IMR-90 (cell line): ENCODE results near the gene FBXW8. TPM values are rescaled to one million over a fixed set of nuclear protein-coding genes. Genes with fewer than 3 reads are reported as not detected.

Source experiments
- ATAC-seq: fragments of 200-7000 bp; cut with Tn5 transposase; 2 replicates; pipeline ENCODE4 v1.9.1; 2020; ENCODE audit warnings: low read depth, mild to moderate bottlenecking, moderate library complexity
- BruUV-seq: library from RNA; stranded (reverse); fragments of 400-500 nt; replicated peaks from 2 replicates; lab custom pipeline; 2021; lab: Mats Ljungman, UMichigan
- CTCF ChIA-PET: fragments of 300-600 bp; formaldehyde crosslinking; extraction: SDS; loops from one replicate; lab custom pipeline; 2021; ENCODE audit warnings: antibody characterized with exemption; lab: Yijun Ruan, JAX
- POLR2A ChIA-PET: fragments of 300-600 bp; sonication (Branson Sonifier 250); formaldehyde crosslinking; loops from one replicate; lab custom pipeline; 2022; ENCODE audit warnings: antibody characterized with exemption; ENCODE audit not compliant: unreplicated experiment; lab: Charles Lee
- DNase-seq: peaks from one replicate; pipeline ENCODE4 v3.0.0; 2013
- H2AFZ ChIP-seq: replicated peaks from 2 replicates; pipeline ENCODE3; 2013; ENCODE audit warnings: low read length, mild to moderate bottlenecking; ENCODE audit not compliant: poor library complexity
- H2AK5ac ChIP-seq: 2 replicates; pipeline ENCODE4 v1.6.1; 2013; ENCODE audit warnings: low read depth, low read length, inconsistent platforms
- H2AK9ac ChIP-seq: replicated peaks from 2 replicates; pipeline ENCODE3; 2013; ENCODE audit warnings: mild to moderate bottlenecking, low read depth, low read length, moderate library complexity; ENCODE audit not compliant: poor library complexity
- H2BK120ac ChIP-seq: 2 replicates; pipeline ENCODE4 v1.6.1; 2013; ENCODE audit warnings: low read depth, low read length, inconsistent platforms
- H2BK15ac ChIP-seq: 3 replicates; pipeline ENCODE4 v1.6.1; 2013; ENCODE audit warnings: low read depth, low read length, inconsistent platforms
- H2BK20ac ChIP-seq: 2 replicates; pipeline ENCODE4 v1.6.1; 2013; ENCODE audit warnings: low read depth, mild to moderate bottlenecking, inconsistent platforms, low read length, moderate library complexity
- H2BK5ac ChIP-seq: 2 replicates; pipeline ENCODE4 v1.6.1; 2013; ENCODE audit warnings: mild to moderate bottlenecking, low read depth, low read length, inconsistent platforms; ENCODE audit not compliant: poor library complexity, severe bottlenecking
- H3K14ac ChIP-seq: replicated peaks from 2 replicates; pipeline ENCODE4 v1.6.1; 2013; ENCODE audit warnings: low read depth, low read length, inconsistent platforms
- H3K18ac ChIP-seq: 2 replicates; pipeline ENCODE4 v1.6.1; 2013; ENCODE audit warnings: low read depth, low read length, control low read depth
- H3K23ac ChIP-seq: 2 replicates; pipeline ENCODE4 v1.6.1; 2013; ENCODE audit warnings: low read depth, low read length, inconsistent platforms
- H3K27ac ChIP-seq: 2 replicates; pipeline ENCODE4 v1.5.1; 2013; ENCODE audit warnings: mild to moderate bottlenecking, control low read depth, low read length; ENCODE audit not compliant: insufficient read depth
- H3K27me3 ChIP-seq: 2 replicates; pipeline ENCODE4 v1.6.1; 2013; ENCODE audit warnings: low read length; ENCODE audit not compliant: control insufficient read depth, insufficient read depth
- H3K36me3 ChIP-seq: 2 replicates; pipeline ENCODE4 v1.6.1; 2013; ENCODE audit warnings: low read length, mixed read lengths; ENCODE audit not compliant: control insufficient read depth, insufficient read depth
- H3K4ac ChIP-seq: 2 replicates; pipeline ENCODE4 v1.6.1; 2013; ENCODE audit warnings: low read depth, low read length, inconsistent platforms
- H3K4me1 ChIP-seq: 2 replicates; pipeline ENCODE4 v1.6.1; 2013; ENCODE audit warnings: low read length, mixed read lengths; ENCODE audit not compliant: control insufficient read depth, insufficient read depth
- H3K4me2 ChIP-seq: 2 replicates; pipeline ENCODE4 v1.6.1; 2013; ENCODE audit warnings: low read depth, mild to moderate bottlenecking, control low read depth, low read length, moderate library complexity
- H3K4me3 ChIP-seq: 2 replicates; pipeline ENCODE4 v1.5.1; 2013; ENCODE audit warnings: low read depth, mild to moderate bottlenecking, control low read depth, low read length, moderate library complexity; ENCODE audit not compliant: insufficient read depth
- H3K56ac ChIP-seq: 2 replicates; pipeline ENCODE4 v1.6.1; 2013; ENCODE audit warnings: low read length, inconsistent platforms; ENCODE audit not compliant: insufficient read depth; ENCODE audit errors: extremely low read depth
- H3K79me1 ChIP-seq, 2 experiments: 2 replicates each; pipeline ENCODE4 v1.6.1; 2013; ENCODE audit warnings: low read length in 2 of 2, inconsistent platforms in 1 of 2, low read depth in 1 of 2
- H3K9ac ChIP-seq: 2 replicates; pipeline ENCODE4 v1.6.1; 2013; ENCODE audit warnings: low read depth, low read length, control low read depth
- H3K9me1 ChIP-seq: 2 replicates; pipeline ENCODE4 v1.6.1; 2013; ENCODE audit warnings: low read length, inconsistent platforms; ENCODE audit not compliant: insufficient read depth
- H3K9me3 ChIP-seq: 2 replicates; pipeline ENCODE4 v1.6.1; 2013; ENCODE audit warnings: low read length; ENCODE audit not compliant: control insufficient read depth, insufficient read depth
- H4K20me1 ChIP-seq: 2 replicates; pipeline ENCODE4 v1.6.1; 2013; ENCODE audit warnings: low read length, inconsistent platforms; ENCODE audit not compliant: insufficient read depth
- H4K5ac ChIP-seq: 2 replicates; pipeline ENCODE4 v1.6.1; 2013; ENCODE audit warnings: mild to moderate bottlenecking, low read depth, low read length, control low read depth
- H4K8ac ChIP-seq, 2 experiments: 2 replicates each; pipeline ENCODE4 v1.6.1; 2013; ENCODE audit warnings: low read depth in 2 of 2, low read length in 2 of 2, control low read depth in 1 of 2, inconsistent platforms in 1 of 2
- H4K91ac ChIP-seq: 2 replicates; pipeline ENCODE4 v1.6.1; 2013; ENCODE audit warnings: low read depth, low read length, inconsistent platforms; ENCODE audit not compliant: insufficient read depth
- BHLHE40 ChIP-seq: fragments of 150-350 bp; IDR thresholded peaks from 2 replicates; pipeline ENCODE4 v1.6.1; 2016; ENCODE audit warnings: mild to moderate bottlenecking, low read depth, low read length
- CEBPB ChIP-seq: IDR thresholded peaks from 2 replicates; pipeline ENCODE4 v1.6.1; 2012; ENCODE audit warnings: low read depth, low read length, improper control_type of control experiment
- CHD1 ChIP-seq: IDR thresholded peaks from 2 replicates; pipeline ENCODE4 v1.6.1; 2012; ENCODE audit warnings: low read depth, low read length, improper control_type of control experiment
- CTCF ChIP-seq: conservative IDR thresholded peaks from 2 replicates; pipeline ENCODE4 v1.5.1; 2012; ENCODE audit warnings: mild to moderate bottlenecking, low read depth, low read length, improper control_type of control experiment
- ELK1 ChIP-seq: fragments of 150-350 bp; IDR thresholded peaks from 2 replicates; pipeline ENCODE4 v1.6.1; 2016; ENCODE audit warnings: low read depth, mild to moderate bottlenecking, low read length, moderate library complexity, borderline replicate concordance
- FOS ChIP-seq: fragments of 150-350 bp; IDR thresholded peaks from 2 replicates; pipeline ENCODE4 v1.6.1; 2016; ENCODE audit warnings: low read depth, low read length
- MAFK ChIP-seq: IDR thresholded peaks from 2 replicates; pipeline ENCODE4 v1.6.1; 2012; ENCODE audit warnings: low read depth, low read length, improper control_type of control experiment
- MAZ ChIP-seq: IDR thresholded peaks from 2 replicates; pipeline ENCODE4 v1.6.1; 2012; ENCODE audit warnings: low read depth, mild to moderate bottlenecking, low read length, improper control_type of control experiment, moderate library complexity, borderline replicate concordance
- MXI1 ChIP-seq: IDR thresholded peaks from 2 replicates; pipeline ENCODE4 v1.6.1; 2012; ENCODE audit warnings: low read depth, mild to moderate bottlenecking, low read length, moderate library complexity, borderline replicate concordance
- NFE2L2 ChIP-seq: fragments of 150-350 bp; IDR thresholded peaks from 2 replicates; pipeline ENCODE4 v1.6.1; 2016; ENCODE audit warnings: low read depth, mild to moderate bottlenecking, low read length
- POLR2A ChIP-seq: IDR thresholded peaks from 2 replicates; pipeline ENCODE4 v1.6.1; 2012; ENCODE audit warnings: mild to moderate bottlenecking, low read depth, low read length
- RAD21 ChIP-seq: IDR thresholded peaks from 2 replicates; pipeline ENCODE4 v1.6.1; 2012; ENCODE audit warnings: low read length, improper control_type of control experiment
- RCOR1 ChIP-seq: IDR thresholded peaks from 2 replicates; pipeline ENCODE4 v1.6.1; 2012; ENCODE audit warnings: mild to moderate bottlenecking, low read length, improper control_type of control experiment; ENCODE audit not compliant: insufficient replicate concordance
- RFX5 ChIP-seq: IDR thresholded peaks from 2 replicates; pipeline ENCODE4 v1.8.0; 2012; ENCODE audit warnings: low read depth, mild to moderate bottlenecking, low read length, moderate library complexity
- SMC3 ChIP-seq: fragments of 150-350 bp; IDR thresholded peaks from 2 replicates; pipeline ENCODE4 v1.6.1; 2016; ENCODE audit warnings: low read depth, mild to moderate bottlenecking, antibody characterized with exemption, low read length, moderate library complexity
- WGBS, 2 experiments: methylation state at CpG; one replicate each; pipeline versions ENCODE4 v1.1.5 to v1.1.7; 2013; ENCODE audit warnings: missing lambda C conversion rate in 2 of 2; ENCODE audit not compliant: insufficient read length in 1 of 2; ENCODE audit errors: extremely low coverage in 2 of 2; 5-methylcytosine and 5-hydroxymethylcytosine counted together
- dilution Hi-C: fragments of 300-500 bp; cut with HindIII; formaldehyde crosslinking; loops from one replicate; pipeline ENCODE4 v1.14.3; 2018; ENCODE audit warnings: low sequenced_read_pairs; ENCODE audit not compliant: unreplicated experiment
- in situ Hi-C: fragments of 300-500 bp; cut with MboI; formaldehyde crosslinking; loops from 3 replicates; pipeline ENCODE4 v1.14.3; 2019; ENCODE audit warnings: low sequenced_read_pairs, inconsistent platforms, mixed read lengths
- intact Hi-C: fragments of 100-400 bp; cut with micrococcal nuclease; formaldehyde crosslinking; loops from 2 replicates; pipeline ENCODE4 v1.10.0; 2022
- polyA plus RNA-seq, 3 experiments: library from polyadenylated mRNA; depleted of rRNA; stranded (reverse); fragments of >200 nt; gene quantifications; 2 replicates each; pipeline ENCODE4 v1.2.3, GENCODE V29; 2012; ENCODE audit warnings: low replicate concordance in 1 of 3
- total RNA-seq: library from RNA; depleted of rRNA; stranded (reverse); fragments of >200 nt; gene quantifications from 2 replicates; pipeline ENCODE4 v1.2.3, GENCODE V29; 2012

The FBXW8 gene
- total and polyA plus RNA-seq, 2 of the 4 experiments (the other 2 are of a cell fraction): 20.3 to 25.8 TPM

- dilution Hi-C loops (no loop called here), intact Hi-C loops (no loop called here), in situ Hi-C loops (no loop called here)
- Histone ChIP-seq H2AK9ac (no peak overlapping the region), H3K23ac (no peak overlapping the region), H2BK120ac (no peak overlapping the region), H2BK5ac (no peak overlapping the region), H4K91ac (no peak overlapping the region), H3K4me3 (no peak overlapping the region), H3K4me2 (no peak overlapping the region), H4K20me1 (peaks cover 6% of the 10 kb centered on the region; the same call in 1 of the 2 replicates), H3K36me3 (peaks cover 35% of the 10 kb centered on the region), H3K27me3 (no peaks in the 10 kb centered on the region), H3K4ac (no peak overlapping the region), H3K9me3 (no peaks in the 10 kb centered on the region), H3K9me1 (peaks cover 11% of the 10 kb centered on the region; the same call in 1 of the 2 replicates), H2BK20ac (no peak overlapping the region), H3K14ac (no peak overlapping the region), H2AK5ac (no peak overlapping the region), H3K4me1 (peaks cover 4% of the 10 kb centered on the region; the same call in 1 of the 2 replicates), H3K27ac (no peak overlapping the region), H3K18ac (no peak overlapping the region), H4K8ac (no peak overlapping the region), H4K5ac (no peak overlapping the region), H3K56ac (no peak overlapping the region), H2BK15ac (no peak overlapping the region), H3K9ac (no peak overlapping the region), H3K79me1 (peaks cover 16 to 19% of the 10 kb centered on the region in 2 experiments), H2AFZ (no peak overlapping the region)
- DNase-seq (peak; percentile 56), ATAC-seq (no peak)
- WGBS, 2 experiments: 85% methylated on average over 11 of the region's 21 CpGs; no CpG with 5 or more reads in 1 of the 2 experiments
- no TSS peak for BruUV-seq
- ChIA-PET CTCF (no interaction called here), POLR2A (no interaction called here)
- TF ChIP-seq CHD1: no peak
- no peak for TF ChIP-seq NFE2L2
- no peak for TF ChIP-seq BHLHE40
- TF ChIP-seq ELK1: no peak
- TF ChIP-seq FOS: no peak
- no peak for TF ChIP-seq CEBPB
- no peak for TF ChIP-seq MXI1
- TF ChIP-seq MAZ: no peak
- TF ChIP-seq SMC3: no peak
- TF ChIP-seq RFX5: no peak
- TF ChIP-seq RCOR1: no peak
- no peak for TF ChIP-seq MAFK
- no peak for TF ChIP-seq POLR2A
- TF ChIP-seq CTCF: no peak
- no peak for TF ChIP-seq RAD21
Measured at GRCh38 chr12:117002051-117002817, 91.5 kb downstream of the FBXW8 start.
